Right hindlimb (tissue), 1 donor: ENCODE data around the gene RERE.
"Not testable (repeated sequence)": the region's sequence is repeated elsewhere in the genome, so short reads cannot be mapped to it uniquely, and the experiment has no call there.

Source experiments
- DNase-seq: peaks from one replicate; pipeline ENCODE4 v3.0.0-alpha.2; 2018

Gene RERE

DNA sequence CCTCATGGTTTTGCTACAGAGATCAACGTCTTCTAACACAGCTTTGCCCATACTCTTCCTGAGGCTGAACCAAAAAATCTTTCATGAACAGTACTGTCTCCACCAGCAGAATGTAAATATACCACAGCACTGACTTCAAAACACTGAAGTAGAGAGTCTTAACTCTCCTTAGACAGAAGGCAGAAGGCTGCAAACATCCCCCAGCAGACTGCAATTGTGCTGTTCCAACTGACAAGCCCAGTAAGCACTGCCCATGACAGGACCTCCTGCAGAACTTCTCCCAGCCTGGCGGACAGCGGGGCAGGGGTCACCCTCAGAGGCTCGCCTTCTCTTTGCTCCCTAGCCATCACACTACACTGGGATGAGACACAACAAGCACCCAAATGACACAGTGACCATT lies 218.7 kb downstream of the RERE start:
- DNase-seq = no peak

DNA sequence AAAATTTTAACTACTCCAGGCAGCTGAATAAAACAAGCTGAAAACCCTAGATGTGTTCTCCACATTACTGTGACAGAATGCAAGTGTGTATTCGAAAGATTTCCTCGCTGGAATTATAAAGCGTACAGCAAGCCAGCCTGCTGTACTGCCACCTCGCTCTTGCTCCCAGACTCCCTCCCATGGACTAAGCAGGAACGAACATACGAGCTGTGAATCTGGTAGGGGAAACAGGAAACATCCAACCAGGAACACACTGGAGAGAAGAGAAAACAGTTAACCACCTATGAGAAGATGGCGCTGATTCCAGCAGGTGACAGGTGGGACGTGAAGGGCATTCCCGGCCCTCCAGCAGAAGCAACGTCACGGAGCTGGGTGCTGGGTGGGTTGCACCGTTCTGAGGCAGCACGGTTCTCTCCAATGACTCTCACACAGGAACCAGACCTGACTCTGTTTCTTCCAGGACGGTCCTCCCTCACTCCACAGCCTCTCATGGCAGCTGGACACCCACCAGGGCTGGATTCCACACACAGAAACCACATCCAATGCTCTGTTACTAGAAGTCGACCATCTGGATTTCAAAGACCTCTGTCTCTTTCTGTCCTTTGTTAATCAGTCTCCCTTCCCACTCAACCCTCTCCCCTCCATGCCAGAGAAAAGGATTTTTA lies 219.2 kb downstream of the RERE start:
- DNase-seq = peak; percentile 55

DNA sequence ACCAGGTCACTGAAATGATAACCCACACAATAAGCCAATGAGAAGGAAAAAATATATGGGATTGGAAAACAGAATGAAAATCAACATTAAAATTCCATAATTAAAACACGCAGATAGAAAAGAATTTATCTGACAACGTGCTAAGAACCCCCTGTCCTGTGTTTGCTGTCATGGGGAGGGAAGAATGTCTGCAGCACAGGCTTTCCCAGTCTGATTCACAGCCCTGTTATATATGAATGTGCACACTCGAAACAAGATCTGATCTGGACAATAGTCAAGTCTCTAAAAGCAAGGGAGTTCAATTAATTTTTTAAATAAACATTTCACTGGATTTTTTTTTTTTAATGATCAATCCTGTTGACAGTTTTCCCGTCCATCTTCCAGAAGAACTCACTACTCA lies 220.0 kb downstream of the RERE start:
- no peak for DNase-seq

DNA sequence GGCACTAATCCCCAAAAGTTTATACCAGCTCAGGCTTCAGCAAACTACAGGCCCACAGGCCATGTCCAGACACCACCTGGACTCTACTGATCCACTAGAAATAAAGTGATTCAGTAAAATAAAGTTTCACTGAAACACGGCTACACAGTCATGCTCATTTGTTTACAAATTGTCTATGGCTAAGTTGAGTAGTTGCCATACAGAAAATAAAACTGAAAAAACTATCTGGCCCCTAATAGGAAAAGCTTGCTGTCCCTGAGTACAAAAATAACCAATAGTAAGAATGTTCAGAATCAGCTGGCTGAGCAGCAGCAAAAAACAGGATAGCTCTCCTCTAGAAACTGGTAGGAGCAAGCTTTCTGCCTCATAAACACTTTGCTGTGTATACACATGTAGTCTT lies 221.5 kb downstream of the RERE start:
- no peak for DNase-seq

DNA sequence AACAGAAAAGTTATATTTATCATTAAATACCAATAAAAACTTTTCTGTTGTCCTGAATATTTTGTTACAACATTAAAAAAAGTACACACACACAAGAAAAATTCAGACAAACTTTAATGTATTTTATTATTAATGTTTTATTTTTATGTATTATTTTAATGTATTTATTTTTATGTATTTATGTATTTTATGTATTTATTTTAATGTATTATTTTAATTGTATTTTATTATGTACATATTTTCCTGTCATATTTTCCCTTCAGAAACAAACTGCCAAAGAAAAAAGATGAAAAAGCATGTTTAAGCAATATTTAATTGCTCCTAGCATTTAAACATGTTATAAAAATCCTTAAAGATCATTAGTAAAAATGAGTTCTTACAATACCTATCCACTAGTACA lies 222.1 kb downstream of the RERE start:
- no peak for DNase-seq

DNA sequence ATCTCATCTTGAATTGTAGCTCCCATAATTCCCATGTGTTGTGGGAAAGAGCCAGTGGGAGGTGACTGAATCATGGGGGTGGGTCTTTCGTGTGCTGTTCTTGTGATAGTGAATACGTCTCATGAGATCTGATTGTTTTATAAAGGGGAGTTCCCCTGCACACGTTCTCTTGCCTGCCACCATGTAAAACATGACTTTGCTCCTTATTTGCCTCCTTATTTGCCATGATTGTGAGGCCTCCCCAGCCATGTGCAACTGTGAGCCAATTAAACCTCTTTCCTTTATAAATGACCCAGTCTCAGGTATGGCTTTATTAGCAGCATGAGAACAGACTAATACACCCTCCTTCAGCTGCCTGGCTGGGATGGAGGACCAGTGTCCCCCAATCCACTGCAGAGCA lies 224.1 kb downstream of the RERE start:
- not testable (repeated sequence) for DNase-seq

DNA sequence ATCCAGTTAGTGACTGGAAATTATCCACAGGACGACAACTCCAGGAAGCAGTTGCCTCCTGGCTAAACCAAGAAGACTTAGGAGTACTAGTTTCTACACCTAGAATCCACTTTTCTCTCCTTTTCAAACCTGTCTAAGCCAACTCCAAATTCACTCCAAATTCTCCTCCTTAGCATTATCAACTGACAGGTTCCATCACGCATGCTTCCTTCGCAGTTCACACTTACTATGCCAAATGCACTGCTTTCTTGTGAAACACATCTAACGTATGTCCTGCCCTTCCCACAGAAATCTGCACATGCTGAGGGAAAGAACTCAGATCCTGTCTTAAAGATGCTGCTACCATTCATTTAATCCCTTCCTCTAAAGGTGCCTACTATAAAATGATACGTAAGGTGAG lies 225.9 kb downstream of the RERE start:
- no peak for DNase-seq

DNA sequence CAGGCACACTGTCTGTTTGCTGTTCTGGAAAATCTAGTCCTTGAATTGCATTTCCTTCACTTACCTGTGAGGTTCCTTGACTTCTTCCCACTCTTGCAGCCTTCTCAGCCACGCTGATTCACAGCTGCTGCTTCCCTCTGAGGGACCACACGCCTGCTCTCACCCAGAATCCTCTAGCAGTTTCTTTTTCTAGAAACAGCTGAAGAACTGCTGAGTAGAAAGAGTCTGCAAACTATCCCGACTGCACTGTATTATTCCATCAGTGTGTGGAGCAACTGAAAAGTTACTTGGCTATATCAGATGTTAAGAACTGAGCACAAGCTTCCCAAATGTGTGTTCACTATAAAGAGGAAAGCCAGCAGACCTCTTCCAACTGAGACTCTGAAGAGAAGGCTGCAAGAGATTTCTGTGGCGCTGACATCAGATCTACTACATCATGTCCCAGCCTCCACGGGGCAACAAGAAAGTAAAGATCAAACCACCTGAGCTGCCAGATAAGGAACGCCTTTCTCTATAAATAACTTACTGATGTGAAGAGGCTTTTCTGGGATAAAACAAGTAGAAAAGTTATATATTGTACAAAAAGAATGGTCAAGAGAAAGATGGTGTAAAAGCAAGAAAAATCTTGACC lies 226.6 kb downstream of the RERE start:
- peak; percentile 43 for DNase-seq

DNA sequence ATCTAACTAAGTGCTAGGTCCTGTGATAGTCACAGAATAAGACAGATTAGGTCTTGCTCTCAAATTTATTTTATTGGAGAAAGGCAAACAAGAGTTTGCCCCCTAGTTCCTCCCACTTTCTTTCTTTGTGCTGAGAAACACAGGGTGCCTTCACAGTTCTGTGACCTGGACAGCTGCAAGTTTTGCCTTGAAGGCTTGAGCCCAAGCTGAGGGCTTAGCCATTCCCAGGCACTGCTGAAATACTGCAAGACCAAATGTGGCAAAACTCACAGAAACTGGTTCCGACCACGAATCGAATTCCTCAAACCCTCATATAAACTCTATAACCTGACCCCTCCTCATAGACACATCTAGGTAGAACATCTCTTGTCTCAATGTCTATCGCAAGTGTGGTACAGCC lies 227.9 kb downstream of the RERE start:
- no peak for DNase-seq

DNA sequence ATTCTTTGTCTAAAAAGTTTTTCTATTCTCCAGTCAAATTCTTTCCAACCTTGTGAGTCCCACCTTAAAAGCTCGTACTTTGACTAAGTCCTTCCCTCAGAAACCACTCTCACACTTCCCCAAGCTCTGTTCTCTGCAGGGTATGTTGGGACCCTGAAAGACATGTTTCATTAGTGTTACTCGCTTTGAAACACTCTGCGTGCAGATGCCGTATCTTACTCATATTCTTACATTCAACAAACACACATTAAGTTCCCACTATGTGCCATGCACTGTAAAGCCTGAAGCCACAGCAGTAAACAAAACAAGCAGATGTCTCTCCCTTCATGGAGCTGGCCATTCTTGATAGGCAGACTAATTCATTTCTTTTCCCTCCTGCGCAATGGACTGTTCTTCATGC lies 229.7 kb downstream of the RERE start:
- DNase-seq = no peak

DNA sequence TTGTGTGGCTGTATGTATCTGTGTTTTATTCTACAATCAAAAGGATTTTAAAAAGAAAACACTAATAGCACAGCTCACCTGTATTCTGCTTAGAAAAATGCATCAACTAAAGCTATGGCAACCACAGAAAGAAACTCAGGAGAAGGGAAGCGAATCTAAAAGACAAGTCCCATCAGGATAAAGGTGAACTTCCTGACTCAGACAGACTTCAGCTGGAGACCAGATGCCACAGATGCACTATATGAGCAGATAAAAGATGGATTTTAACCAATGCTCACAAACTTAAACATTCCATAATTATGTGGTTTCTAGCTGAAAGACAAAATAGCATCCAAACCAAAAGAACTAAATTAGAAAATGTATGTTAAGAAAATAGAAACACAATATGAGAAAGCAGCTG lies 231.0 kb downstream of the RERE start:
- no peak for DNase-seq

DNA sequence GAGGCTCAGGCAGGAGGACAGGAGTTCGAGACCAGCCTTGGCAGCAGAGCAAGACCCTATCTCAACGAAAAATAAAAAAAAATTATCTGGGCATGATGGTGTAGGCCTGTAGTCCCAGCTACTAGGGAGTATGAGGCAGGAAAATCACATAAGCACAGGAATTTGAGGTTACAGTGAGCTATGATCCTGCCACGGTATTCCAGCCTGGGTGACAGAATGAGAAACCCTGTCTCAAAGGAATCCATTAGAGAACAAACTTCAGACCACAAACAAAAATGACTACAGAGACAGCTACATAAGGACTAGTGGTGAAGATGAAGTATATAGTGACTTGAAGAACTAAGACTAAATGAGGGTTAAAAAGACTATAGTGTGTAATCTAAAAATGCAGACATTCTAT lies 233.1 kb downstream of the RERE start:
- no peak for DNase-seq

DNA sequence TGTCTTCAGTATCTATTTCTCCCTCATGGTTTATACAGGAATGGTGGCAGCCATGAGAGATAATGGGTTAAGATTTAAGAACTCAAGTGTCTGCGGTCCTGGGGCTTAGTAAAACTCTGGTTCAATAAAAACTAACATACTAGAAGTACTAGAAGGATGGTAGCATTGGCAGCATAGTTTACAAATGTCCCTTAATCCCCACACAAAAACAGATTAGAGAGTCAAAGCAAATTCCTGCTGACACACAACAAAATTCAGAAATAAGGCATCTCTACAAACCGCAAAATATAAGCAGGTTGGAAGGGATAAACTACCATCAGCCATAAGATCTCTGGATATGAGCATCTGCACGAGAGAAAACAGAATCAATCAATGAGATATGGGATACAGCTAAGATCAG lies 234.4 kb downstream of the RERE start:
- no peak for DNase-seq

DNA sequence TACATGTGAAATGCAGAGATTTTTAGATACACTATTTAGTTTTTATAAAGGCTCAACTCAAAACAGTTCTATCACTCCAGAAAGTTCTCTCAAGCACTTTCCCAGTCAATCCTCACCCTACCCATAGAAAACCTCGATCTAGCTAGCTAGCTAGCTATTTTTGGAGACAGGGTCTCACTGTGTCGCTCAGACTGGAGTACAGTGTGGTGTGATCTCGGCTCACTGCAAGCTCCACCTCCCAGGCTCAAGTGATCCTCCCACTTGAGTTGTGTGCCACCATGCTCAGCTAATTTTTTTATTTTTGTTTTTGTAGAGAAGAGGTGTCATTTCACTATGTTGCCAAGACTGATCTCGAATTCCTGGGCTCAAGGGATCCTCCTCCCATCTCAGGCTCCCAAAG lies 236.9 kb downstream of the RERE start:
- no peak for DNase-seq

DNA sequence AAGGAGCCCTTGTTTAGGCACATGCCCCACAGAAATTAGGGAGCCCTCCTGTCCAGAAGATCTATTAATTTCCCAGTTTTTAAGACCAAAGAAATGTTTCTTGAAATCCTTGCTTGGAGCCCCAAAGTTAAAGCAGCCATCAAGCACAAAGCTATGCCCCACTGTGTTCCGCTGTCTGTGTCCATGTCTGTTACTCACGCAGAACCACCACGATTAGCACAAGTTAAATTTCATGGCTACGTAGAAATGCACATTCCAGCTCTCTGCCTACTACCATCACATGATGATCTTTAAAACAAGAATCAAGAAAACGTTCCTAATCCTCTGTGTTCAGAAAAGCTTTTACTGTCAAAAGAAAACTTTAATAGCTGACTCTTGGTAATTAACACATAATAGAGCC lies 238.5 kb downstream of the RERE start:
- DNase-seq = no peak

DNA sequence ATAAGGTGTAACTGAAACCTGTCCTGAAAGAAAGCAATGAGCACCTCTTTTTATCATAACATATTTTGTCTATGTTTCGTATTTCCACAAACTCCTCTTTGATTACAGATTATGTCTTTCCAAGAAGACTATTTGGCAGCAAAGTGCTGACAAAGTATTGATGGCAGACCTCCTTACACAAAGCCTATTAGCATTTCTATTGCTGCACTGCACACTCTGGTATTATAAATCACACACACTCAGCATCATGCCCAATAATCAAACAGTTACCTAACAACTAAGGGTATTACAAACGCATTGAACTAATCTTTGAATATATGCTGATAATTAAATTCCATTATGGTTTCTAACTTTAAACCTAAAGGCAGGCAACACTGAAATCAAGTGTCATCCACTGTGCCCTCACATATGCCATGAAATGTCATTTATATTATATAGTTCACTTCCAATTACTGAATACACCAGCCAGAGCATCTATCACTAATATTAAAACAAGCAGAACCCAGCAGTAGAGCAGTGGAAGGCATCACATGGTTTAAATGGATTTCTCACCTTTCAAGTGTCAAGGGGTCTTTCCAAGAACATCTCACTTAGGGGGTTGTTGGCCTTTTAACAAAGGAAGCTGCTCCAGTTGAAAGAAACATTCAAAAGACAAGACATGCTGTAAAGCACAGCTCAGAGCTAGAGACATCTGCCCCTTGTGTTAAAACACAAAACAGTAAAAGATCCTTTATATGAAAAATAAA lies 239.1 kb downstream of the RERE start:
- no peak for DNase-seq

DNA sequence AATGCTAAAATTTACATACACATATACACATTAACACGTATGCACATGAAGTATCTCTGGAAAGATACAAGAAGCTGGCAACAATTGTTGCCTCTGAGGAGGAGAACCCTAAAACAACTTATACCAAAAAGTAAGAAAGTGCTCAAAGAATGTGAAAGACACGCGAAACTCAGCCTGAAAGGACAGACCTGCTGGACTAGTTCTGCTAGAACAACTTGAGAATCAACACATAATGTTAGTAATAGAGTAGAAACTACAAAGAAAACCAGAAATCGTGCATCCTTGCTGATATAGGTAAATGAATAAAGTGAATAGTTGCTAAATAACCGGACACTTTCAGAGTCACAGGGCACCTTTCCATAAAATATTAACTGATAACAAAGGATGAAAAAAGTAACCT lies 242.5 kb downstream of the RERE start:
- no peak for DNase-seq

DNA sequence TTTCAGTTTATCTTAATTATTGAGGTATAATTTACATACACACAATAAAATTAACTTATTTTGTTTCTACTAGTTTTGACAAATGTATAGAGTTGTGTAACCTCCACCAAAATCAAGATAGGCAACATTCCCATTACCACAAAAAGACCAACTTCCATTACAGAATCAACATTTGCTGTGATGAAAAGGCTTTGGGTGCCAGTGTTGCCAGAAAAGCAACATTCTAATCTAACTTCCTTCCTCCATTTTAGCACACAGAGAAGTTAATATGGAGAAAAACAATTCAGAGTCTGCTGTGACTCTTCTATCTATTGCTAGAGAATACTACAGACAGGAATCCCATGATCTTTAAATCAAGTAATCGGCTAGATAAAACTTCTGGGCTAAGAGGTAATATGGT lies 245.3 kb downstream of the RERE start:
- no peak for DNase-seq

DNA sequence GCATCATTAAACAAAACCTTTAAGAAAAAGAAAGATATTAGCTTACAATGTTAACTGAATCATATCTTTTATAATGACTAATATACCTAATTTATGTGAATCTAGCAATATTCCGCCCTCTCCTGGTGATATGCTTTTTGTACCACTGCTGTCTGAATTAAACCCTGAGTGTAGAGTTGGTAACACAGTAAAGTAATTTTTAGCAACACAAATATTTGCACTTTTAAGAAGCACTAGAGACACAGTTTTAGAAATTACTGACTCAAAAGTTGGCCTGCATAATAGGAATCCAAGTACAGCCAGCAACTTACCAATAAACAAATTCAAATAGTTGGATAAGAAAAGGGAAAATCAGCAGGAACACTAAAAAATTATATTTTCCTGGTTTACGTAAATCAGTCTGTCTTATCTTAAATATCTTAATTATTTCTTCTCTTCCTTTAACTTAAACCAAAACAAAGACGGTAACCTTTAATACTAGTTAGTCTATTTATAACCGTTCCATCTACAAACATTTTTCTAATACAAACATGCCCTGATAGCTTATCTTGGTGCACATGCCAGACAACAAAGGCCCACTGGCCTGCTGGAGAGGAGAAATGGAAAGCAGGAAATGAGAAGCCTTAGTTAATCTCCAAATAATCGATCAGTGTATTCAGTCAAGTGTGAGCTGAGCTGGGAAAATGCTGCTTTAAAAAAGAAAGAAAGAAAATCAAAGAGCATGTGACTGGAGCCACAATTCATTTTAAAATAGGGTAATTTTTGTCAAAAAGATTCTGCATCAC lies 246.0 kb downstream of the RERE start:
- DNase-seq = no peak

DNA sequence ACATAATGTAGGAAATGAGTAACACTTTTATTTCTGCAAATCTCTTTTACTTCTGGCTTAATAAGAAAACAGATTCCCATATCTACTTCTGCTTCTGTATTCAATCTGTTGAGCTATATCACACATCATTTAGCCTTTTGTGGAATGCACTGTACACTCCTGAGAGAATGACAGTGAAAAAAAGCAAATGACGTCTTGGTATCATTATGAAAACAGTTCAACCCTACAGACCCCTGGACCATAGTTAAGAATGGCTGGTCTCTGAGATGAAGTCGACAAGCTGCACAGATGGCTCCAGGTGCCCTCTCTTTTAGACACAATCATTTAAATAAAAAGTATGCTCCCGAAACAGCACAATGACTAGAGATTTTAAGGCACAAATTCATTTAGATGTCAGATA lies 247.0 kb downstream of the RERE start:
- no peak for DNase-seq

DNA sequence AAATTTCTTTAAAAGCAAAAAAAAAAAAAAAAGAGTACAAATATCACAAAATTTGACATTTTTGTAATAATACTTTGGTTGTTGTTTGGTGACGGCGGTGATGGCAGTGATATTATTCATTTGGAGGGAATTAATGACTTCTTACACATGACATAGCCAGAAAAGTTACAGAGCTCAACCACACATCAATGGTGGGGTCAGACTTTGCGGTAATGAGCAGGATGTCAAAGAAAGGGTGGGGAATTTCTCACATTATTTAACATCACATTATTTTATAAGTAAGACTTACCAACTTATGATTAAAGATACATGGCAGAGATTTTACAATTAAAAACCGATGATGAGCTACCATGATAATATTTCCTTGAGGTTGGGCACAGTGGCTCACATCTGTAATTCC lies 248.2 kb downstream of the RERE start:
- no peak for DNase-seq

DNA sequence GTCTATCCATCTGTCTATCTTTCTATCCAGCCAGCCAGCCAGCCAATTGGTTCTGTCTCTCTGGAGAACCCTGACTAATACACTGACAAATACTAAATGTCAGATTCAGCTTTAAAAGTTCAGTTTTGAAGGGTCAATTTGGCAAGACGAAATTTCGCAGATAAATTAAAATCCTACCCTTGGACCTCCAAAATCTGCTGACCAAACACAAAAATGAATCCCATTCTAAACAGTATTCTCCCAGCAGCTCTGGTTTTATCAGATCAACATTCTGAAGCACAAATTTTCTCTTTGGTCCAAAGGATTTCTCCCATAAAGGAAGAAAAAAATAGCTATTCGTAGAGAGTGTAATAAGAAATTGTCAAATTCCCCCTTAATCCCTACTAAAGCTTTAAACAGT lies 248.6 kb downstream of the RERE start:
- no peak for DNase-seq

DNA sequence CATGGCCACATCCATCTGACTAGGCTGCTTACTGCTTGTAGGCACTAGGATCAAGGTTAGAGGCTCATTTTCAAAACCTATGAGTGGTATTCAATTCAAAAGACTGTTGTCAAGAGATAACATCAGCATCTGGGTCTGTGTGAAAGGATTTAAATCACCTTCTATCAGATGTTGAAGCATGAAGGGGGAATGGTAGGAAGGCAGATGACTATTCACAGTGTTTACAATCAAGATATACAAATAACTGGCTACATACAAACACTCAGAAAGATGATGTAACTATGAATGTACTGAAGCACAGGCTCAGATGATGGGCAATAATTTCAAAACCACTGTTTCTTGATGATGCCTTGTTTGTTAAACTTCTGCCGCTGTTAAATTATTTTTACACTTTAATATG lies 250.3 kb downstream of the RERE start:
- no peak for DNase-seq

DNA sequence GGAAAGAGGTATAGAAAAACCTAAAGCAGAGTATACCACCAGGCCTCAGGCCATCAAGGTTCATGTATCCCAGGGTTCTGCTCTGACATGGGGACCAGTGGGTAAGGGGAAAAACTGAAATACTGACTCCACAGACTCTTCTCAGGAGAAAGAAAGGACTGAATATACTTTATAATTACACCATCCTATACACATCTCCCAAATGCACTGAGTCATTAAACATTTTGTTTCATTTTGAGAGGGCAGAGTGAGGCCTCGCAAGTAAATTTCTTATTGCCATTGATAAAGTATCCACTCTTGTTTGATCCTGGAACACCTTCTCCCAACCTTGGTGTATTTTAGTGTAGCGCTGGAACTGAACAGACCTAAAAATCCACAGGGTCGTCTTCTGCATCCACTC lies 251.6 kb downstream of the RERE start:
- no peak for DNase-seq
